ENCODE results near the gene CACNA1C. TPM values are rescaled to one million over a fixed set of nuclear protein-coding genes. Genes with fewer than 3 reads are reported as not detected.

CACNA1C gene
- total RNA-seq, 1 experiment from 2014 or later: 1.1 TPM

DNA sequence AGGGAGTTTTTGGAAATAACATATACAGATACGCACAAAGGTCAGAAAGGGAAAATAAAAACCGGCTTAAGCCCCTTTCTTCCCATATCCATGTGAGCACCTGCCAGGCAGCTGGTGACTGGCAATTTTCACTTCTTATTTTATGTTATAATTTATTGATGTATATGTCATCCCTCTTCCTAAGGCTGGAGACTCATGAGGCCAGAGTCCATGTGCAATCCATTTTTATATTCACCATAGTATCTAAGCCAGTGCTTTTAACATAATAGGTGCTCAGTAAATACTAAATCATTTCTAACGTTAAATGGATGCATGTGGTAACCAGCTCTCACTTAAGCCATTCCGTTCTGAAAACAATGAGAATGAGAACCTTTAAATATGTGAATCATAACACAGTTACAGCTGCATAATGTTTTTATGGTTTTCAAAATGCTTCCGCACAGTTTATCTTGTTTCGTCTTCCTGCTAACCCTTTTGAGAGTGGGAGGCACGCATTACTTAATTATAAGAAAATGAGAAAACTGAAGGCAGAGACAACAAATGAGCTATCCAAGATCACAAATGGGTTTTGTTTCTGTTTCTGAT lies 178.3 kb downstream of the CACNA1C start:
- peaks cover 0 to 8% of the 10 kb centered on the region in 2 experiments; a peak in 3 of 4 replicates for H3K4me1 Mint-ChIP-seq

More for the DNA sequence above, 178.3 kb downstream of the CACNA1C start:
- H2BK5ac ChIP-seq (ENCODE audit: insufficient read length, low read length): no peak overlapping the region
- no peak overlapping the region for H2BK120ac ChIP-seq (ENCODE audit: low read depth, low read length, poor library complexity, severe bottlenecking)
- H3K79me2 ChIP-seq (ENCODE audit: insufficient read depth, low read length): no peaks in the 10 kb centered on the region
- H3K27me3 ChIP-seq (ENCODE audit: insufficient read depth, low read length): no peaks in the 10 kb centered on the region
- no peaks in the 10 kb centered on the region for H3K79me1 ChIP-seq (ENCODE audit: insufficient read depth, low read depth, low read length, poor library complexity, severe bottlenecking)
- Mint-ChIP-seq H3K9me3 (peaks cover 0 to 3% of the 10 kb centered on the region in 2 experiments; a peak in 1 of 5 replicates), H3K27me3 (ENCODE audit: low read depth) (peaks cover 2% of the 10 kb centered on the region), H3K4me3 (no peak overlapping the region), H3K27ac (no peak overlapping the region), H3K36me3 (ENCODE audit: insufficient read depth in 1 of 3, low read depth in 3 of 3) (no peaks in the 10 kb centered on the region)
- H3T11ph ChIP-seq (ENCODE audit: low read length): no peak overlapping the region
- H3K4me2 ChIP-seq (ENCODE audit: insufficient read depth, insufficient read length, low read length): no peak overlapping the region
- H4K5ac ChIP-seq (ENCODE audit: insufficient read length, low read depth, low read length): no peak overlapping the region
- H2AK5ac ChIP-seq (ENCODE audit: insufficient read length, low read length): no peak overlapping the region
- no peak overlapping the region for H3K18ac ChIP-seq (ENCODE audit: insufficient read length, low read depth, low read length)
- no peak overlapping the region for H4K8ac ChIP-seq (replicated peaks; ENCODE audit: insufficient read length, low read depth, low read length)
- no peak overlapping the region for H2BK12ac ChIP-seq (ENCODE audit: insufficient read length, low read depth, low read length)
- no peak overlapping the region for H3K27ac ChIP-seq (ENCODE audit: insufficient read length, low read depth, low read length)
- no peaks in the 10 kb centered on the region for H3K9me3 ChIP-seq (ENCODE audit: control insufficient read depth, low read depth, low read length)
- no peak overlapping the region for H3K9ac ChIP-seq (ENCODE audit: extremely low read depth, insufficient read length, low read length)
- H3K23ac ChIP-seq (ENCODE audit: insufficient read length, low read depth, low read length): no peak overlapping the region
- no peak overlapping the region for H2BK20ac ChIP-seq (ENCODE audit: low read depth, low read length, poor library complexity, severe bottlenecking)
- H2AFZ ChIP-seq (ENCODE audit: low read length): no peak overlapping the region
- no peaks in the 10 kb centered on the region for H4K20me1 ChIP-seq (ENCODE audit: control insufficient read depth, insufficient read depth, insufficient read length)
- H3K4ac ChIP-seq (ENCODE audit: low read depth, low read length): no peak overlapping the region
- DNase-seq: no peak
- H3K56ac ChIP-seq (ENCODE audit: insufficient read length, low read depth, low read length): no peak overlapping the region
- H3K23me2 ChIP-seq (ENCODE audit: insufficient read length, low read depth, low read length, poor library complexity, severe bottlenecking): no peaks in the 10 kb centered on the region
- TF ChIP-seq, protein P1, sequence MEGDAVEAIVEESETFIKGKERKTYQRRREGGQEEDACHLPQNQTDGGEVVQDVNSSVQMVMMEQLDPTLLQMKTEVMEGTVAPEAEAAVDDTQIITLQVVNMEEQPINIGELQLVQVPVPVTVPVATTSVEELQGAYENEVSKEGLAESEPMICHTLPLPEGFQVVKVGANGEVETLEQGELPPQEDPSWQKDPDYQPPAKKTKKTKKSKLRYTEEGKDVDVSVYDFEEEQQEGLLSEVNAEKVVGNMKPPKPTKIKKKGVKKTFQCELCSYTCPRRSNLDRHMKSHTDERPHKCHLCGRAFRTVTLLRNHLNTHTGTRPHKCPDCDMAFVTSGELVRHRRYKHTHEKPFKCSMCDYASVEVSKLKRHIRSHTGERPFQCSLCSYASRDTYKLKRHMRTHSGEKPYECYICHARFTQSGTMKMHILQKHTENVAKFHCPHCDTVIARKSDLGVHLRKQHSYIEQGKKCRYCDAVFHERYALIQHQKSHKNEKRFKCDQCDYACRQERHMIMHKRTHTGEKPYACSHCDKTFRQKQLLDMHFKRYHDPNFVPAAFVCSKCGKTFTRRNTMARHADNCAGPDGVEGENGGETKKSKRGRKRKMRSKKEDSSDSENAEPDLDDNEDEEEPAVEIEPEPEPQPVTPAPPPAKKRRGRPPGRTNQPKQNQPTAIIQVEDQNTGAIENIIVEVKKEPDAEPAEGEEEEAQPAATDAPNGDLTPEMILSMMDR (conservative IDR thresholded peaks at IDR 0.05): no peak
- no peak overlapping the region for H3K14ac ChIP-seq (ENCODE audit: insufficient read depth, low read length)
- H3K4me1 ChIP-seq (ENCODE audit: insufficient read depth, low read length): no peaks in the 10 kb centered on the region
- H2BK15ac ChIP-seq (ENCODE audit: low read depth, low read length): no peak overlapping the region
- WGBS (ENCODE audit: extremely low coverage, insufficient read length, low lambda C conversion rate): no CpG with 5 or more reads among the region's 7 CpGs
- H4K91ac ChIP-seq (ENCODE audit: insufficient read length, low read depth, low read length): no peak overlapping the region

Data from H9 (cell line).